Muscle layer of duodenum (tissue), 2 donors: Measurements from ENCODE around the gene RAPGEF2.

Experiments used
- H3K27ac ChIP-seq: one replicate; pipeline ENCODE4 v1.7.0; 2013; ENCODE audit warnings: mild to moderate bottlenecking, low read length
- H3K27me3 ChIP-seq: one replicate; pipeline ENCODE4 v1.7.0; 2013; ENCODE audit warnings: low read depth, mild to moderate bottlenecking, control low read depth, low read length
- H3K36me3 ChIP-seq, 2 donors: one replicate each; pipeline ENCODE4 v1.7.0; 2013; ENCODE audit warnings: low read length in 2 of 2, control low read depth in 1 of 2, mild to moderate bottlenecking in 1 of 2; ENCODE audit not compliant: insufficient read depth in 2 of 2, control insufficient read depth in 1 of 2
- H3K4me1 ChIP-seq, 2 donors: one replicate each; pipeline ENCODE4 v1.7.0; 2013; ENCODE audit warnings: low read length in 2 of 2, mild to moderate bottlenecking in 2 of 2, control low read depth in 1 of 2, moderate library complexity in 1 of 2; ENCODE audit not compliant: insufficient read depth in 2 of 2, control insufficient read depth in 1 of 2
- H3K4me3 ChIP-seq, 2 donors: one replicate each; pipeline ENCODE4 v1.7.0; 2013; ENCODE audit warnings: low read length in 2 of 2, low read depth in 1 of 2, mild to moderate bottlenecking in 1 of 2
- H3K9me3 ChIP-seq, 2 donors: one replicate each; pipeline ENCODE4 v1.7.0; 2013; ENCODE audit warnings: low read length in 2 of 2, control low read depth in 1 of 2, mild to moderate bottlenecking in 1 of 2; ENCODE audit not compliant: control insufficient read depth in 1 of 2
- donor health status: healthy.

RAPGEF2 gene

DNA sequence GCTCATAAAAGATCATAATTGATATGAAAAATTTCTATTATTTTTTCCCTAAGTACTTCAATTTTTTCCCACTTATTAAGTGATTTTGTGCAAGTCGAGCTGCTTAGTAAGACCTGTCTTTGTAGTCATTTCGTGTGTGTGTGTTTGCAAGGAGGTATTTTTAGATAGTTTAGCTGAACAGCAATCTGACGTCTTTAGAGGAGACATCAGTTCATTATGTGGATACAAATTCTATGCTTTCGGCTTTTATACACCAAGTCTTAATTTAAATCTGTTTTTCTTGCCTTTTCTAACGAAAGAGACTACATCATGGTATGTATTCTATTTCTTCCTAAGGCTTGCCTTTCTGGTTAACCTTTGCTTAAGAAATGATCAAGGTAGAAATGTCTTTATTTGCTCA lies 179.4 kb downstream of the RAPGEF2 start:
- H3K36me3 ChIP-seq, result no peaks in the 10 kb centered on the region
- peaks cover 5 to 12% of the 10 kb centered on the region in 2 donors for H3K4me1 ChIP-seq
- H3K9me3 ChIP-seq, result no peaks in the 10 kb centered on the region
- H3K27ac ChIP-seq, result no peak overlapping the region
- no peak overlapping the region for H3K4me3 ChIP-seq
- H3K27me3 ChIP-seq, result no peaks in the 10 kb centered on the region

DNA sequence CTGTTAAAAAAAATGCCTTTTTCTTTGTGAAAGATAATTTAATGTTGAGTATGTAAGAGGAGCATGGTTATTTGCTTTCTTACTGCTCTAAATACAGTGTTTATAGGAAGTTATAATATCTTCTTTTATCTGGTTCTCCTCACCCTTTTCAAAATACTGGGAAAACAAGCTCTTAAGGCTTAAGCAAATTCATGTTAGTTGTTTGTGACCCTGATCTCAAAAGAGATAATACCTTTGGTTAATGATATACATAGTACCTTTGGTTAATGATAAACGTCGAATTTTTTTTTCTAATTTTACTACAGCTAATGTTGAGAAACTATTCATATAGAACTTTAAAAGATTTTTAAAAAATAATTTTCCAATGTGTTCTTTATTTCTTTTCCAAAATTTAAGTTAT lies 180.1 kb downstream of the RAPGEF2 start:
- H3K9me3 ChIP-seq, result no peaks in the 10 kb centered on the region
- H3K4me1 ChIP-seq, result peaks cover 5 to 12% of the 10 kb centered on the region in 2 donors
- H3K27me3 ChIP-seq, result no peaks in the 10 kb centered on the region
- H3K27ac ChIP-seq, result no peak overlapping the region
- no peak overlapping the region for H3K4me3 ChIP-seq
- no peaks in the 10 kb centered on the region for H3K36me3 ChIP-seq

DNA sequence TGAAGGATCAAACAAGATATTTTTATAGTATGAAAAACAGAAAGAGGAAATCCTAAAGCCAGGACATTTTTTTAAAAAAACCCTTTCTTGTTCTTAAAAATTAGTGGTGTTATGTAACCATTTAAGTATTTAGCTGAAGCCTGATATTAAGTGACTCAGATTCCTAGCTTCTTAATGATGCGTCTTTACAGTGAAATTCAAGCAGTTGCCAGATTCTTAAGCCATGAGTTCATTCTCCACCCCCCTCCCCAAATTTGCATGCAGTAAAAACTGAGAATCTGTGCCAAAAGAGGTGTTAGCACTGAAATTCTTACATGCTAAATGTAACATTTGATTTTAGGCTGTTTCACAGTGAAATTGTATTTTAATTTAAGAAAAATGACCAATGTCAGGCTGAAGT lies 180.8 kb downstream of the RAPGEF2 start:
- H3K4me1 ChIP-seq, result peaks cover 5 to 16% of the 10 kb centered on the region in 2 donors
- no peak overlapping the region for H3K4me3 ChIP-seq
- no peaks in the 10 kb centered on the region for H3K9me3 ChIP-seq
- H3K27ac ChIP-seq, result no peak overlapping the region
- no peaks in the 10 kb centered on the region for H3K36me3 ChIP-seq
- no peaks in the 10 kb centered on the region for H3K27me3 ChIP-seq

GRCh38 chr4:159284113-159284512 lies 181.2 kb downstream of the RAPGEF2 start:
- Histone ChIP-seq H3K9me3 (no peaks in the 10 kb centered on the region), H3K4me1 (peaks cover 5 to 16% of the 10 kb centered on the region in 2 donors), H3K27me3 (no peaks in the 10 kb centered on the region), H3K36me3 (no peaks in the 10 kb centered on the region), H3K4me3 (no peak overlapping the region), H3K27ac (no peak overlapping the region)

DNA sequence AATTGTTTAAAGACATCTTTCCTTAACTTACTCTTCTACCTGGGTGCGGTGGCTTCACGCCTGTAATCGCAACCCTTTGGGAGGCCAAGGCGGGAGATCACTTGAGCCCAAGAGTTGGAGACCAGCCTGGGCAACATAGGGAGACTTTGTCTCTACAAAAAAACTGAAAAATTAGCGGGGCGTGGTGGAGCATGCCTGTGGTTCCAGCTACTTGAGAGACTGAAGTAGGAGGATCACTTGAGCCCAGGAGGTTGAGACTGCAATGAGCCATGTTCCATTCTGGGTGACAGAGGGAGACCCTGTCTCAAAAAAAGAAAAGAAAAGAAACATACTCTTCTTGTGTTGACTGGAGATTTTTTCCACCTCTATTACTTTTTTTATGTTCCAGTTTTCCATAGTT lies 181.9 kb downstream of the RAPGEF2 start:
- Histone ChIP-seq H3K36me3 (no peaks in the 10 kb centered on the region), H3K4me1 (peaks cover 5 to 16% of the 10 kb centered on the region in 2 donors), H3K27ac (no peak overlapping the region), H3K27me3 (no peaks in the 10 kb centered on the region), H3K9me3 (no peaks in the 10 kb centered on the region), H3K4me3 (no peak overlapping the region)

- Histone ChIP-seq H3K4me3 (no peak overlapping the region), H3K27ac (no peak overlapping the region), H3K27me3 (no peaks in the 10 kb centered on the region), H3K36me3 (no peaks in the 10 kb centered on the region), H3K4me1 (peaks cover under 1 to 7% of the 10 kb centered on the region in 2 donors), H3K9me3 (no peaks in the 10 kb centered on the region)
Measured at GRCh38 chr4:159287767-159288166, 184.9 kb downstream of the RAPGEF2 start.

DNA sequence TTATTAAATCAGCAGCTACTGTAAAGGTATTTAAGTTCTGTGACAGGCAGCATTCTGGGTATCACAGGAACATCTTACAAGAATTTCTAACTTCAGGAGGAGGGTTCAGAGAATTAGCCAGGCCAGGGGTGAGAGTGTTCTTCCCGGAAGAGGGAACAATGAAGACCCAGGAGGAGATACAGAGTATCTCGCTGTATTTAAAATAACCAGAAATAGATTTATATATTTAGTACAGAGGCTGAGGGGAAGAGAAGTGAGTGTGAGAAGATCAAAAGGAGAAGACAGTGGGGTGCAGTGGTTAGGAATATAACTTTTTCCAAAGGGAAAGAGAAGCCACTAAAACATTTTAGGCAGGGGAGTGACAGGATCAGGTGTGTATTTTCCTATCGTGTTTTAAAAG lies 186.8 kb downstream of the RAPGEF2 start:
- Histone ChIP-seq H3K27me3 (no peaks in the 10 kb centered on the region), H3K9me3 (no peaks in the 10 kb centered on the region), H3K36me3 (no peaks in the 10 kb centered on the region), H3K4me1 (peaks cover 0 to 4% of the 10 kb centered on the region in 2 donors), H3K27ac (no peak overlapping the region), H3K4me3 (no peak overlapping the region)

DNA sequence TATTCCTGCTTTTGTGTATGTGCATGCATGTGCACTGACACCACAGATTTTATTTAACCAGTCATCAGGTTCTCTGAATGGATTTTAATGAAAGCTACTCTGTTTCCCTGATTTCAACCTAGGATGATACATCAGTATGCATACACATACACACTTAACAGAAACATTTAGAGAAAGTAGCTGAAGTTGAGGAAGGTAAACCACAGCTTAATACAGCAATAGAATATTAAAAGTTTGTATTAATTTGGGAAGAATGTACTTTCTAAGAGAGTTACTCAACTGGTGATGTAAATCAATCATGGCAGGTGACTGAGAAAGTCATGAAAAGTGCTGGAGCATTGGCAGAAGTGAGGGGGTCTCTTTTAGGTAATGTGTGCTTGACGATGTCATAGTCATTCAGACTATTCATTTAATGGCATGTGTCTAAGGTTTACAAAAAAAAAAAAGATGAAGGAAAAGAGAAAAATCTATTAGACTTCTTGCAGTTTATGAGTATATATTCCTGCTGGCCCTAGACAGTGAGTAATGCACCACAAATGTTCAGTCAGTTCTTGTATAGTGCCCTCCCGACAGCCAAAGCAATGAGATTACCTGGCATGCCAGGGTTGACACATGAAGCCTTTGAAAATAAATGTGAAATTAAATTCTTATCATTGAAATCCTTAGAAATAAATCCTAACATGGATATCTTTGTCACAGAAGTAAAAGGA lies 187.6 kb downstream of the RAPGEF2 start:
- H3K27ac ChIP-seq, result no peak overlapping the region
- H3K9me3 ChIP-seq, result no peaks in the 10 kb centered on the region
- H3K36me3 ChIP-seq, result no peaks in the 10 kb centered on the region
- no peak overlapping the region for H3K4me3 ChIP-seq
- peaks cover 0 to 7% of the 10 kb centered on the region in 2 donors for H3K4me1 ChIP-seq
- H3K27me3 ChIP-seq, result no peaks in the 10 kb centered on the region

- H3K27me3 ChIP-seq, result no peaks in the 10 kb centered on the region
Measured at GRCh38 chr4:159291176-159291575, 188.3 kb downstream of the RAPGEF2 start.

GRCh38 chr4:159292137-159292896 lies 189.4 kb downstream of the RAPGEF2 start:
- H3K4me1 ChIP-seq, result peaks cover 0 to 15% of the 10 kb centered on the region in 2 donors
- H3K27me3 ChIP-seq, result no peaks in the 10 kb centered on the region
- no peak overlapping the region for H3K4me3 ChIP-seq
- no peak overlapping the region for H3K27ac ChIP-seq
- no peaks in the 10 kb centered on the region for H3K36me3 ChIP-seq
- H3K9me3 ChIP-seq, result no peaks in the 10 kb centered on the region

More at GRCh38 chr4:159291176-159291575, 188.3 kb downstream of the RAPGEF2 start:
- Histone ChIP-seq H3K36me3 (no peaks in the 10 kb centered on the region), H3K27ac (no peak overlapping the region), H3K4me1 (peaks cover 0 to 13% of the 10 kb centered on the region in 2 donors), H3K9me3 (no peaks in the 10 kb centered on the region), H3K4me3 (no peak overlapping the region)

DNA sequence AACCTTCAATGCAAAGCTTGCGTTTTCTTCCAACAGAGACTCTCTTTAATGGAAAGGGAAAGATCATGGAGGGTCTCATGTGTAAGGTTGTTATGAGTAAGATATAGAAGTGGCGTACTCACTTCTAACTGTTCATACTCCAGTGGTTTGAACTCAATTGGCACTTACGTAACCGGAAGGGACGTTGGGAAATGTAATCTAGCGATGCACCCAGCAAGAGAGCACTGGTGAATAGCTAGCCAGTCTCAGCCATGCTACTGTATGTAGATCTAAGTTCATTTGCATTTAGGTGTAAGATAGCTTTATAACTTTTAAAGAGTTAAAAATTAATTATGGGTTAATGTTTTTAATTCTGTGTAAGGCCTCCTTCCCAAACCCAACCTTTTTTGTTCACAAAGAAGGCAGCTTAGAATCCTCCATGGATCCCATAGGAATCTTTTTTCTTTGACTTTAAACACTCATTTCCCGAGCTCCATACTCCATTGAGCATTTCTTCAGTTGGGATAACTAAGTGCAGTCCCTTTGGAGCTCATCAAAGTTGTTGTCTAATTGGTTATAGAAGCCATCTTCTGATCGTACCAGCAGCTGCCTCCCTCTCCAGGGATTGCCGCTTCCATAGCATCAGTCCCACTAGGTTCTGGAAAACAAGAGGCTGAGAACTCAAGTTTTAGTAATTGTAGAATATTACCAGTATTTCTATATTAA lies 191.1 kb downstream of the RAPGEF2 start:
- no peak overlapping the region for H3K4me3 ChIP-seq
- H3K4me1 ChIP-seq, result peaks cover 0 to 11% of the 10 kb centered on the region in 2 donors
- no peaks in the 10 kb centered on the region for H3K36me3 ChIP-seq
- H3K27ac ChIP-seq, result no peak overlapping the region
- no peaks in the 10 kb centered on the region for H3K9me3 ChIP-seq
- no peaks in the 10 kb centered on the region for H3K27me3 ChIP-seq
